HG02840 (cell line): ENCODE results near the gene ZNF804B.

Experiments
- ATAC-seq: cut with Tn5 transposase; IDR thresholded peaks from one replicate; pipeline ENCODE4 v1.9.1; 2021; ENCODE audit warnings: mild to moderate bottlenecking, moderate library complexity, moderate number of reproducible peaks; ENCODE audit not compliant: unreplicated experiment, low FRiP score

Gene ZNF804B

GRCh38 chr7:88964418-88964817, 204.9 kb downstream of the ZNF804B start:
- no peak for ATAC-seq

- no peak for ATAC-seq
Observed at GRCh38 chr7:88965371-88965770, 205.9 kb downstream of the ZNF804B start.

GRCh38 chr7:88967432-88967831, 207.9 kb downstream of the ZNF804B start:
- ATAC-seq: no peak

GRCh38 chr7:88969167-88969566, 209.7 kb downstream of the ZNF804B start:
- ATAC-seq: no peak

GRCh38 chr7:88985295-88985694, 225.8 kb downstream of the ZNF804B start:
- no peak for ATAC-seq

GRCh38 chr7:89001306-89001705, 241.8 kb downstream of the ZNF804B start:
- no peak for ATAC-seq

- peak; percentile 89 for ATAC-seq
Observed at GRCh38 chr7:89002981-89003956, 243.8 kb downstream of the ZNF804B start.

- ATAC-seq: no peak
Observed at GRCh38 chr7:89012016-89012415, 252.5 kb downstream of the ZNF804B start.

- ATAC-seq: no peak
Observed at GRCh38 chr7:89017695-89018094, 258.2 kb downstream of the ZNF804B start.

- ATAC-seq: no peak
Observed at GRCh38 chr7:89021741-89022140, 262.2 kb downstream of the ZNF804B start.

- no peak for ATAC-seq
Observed at GRCh38 chr7:89023206-89023605, 263.7 kb downstream of the ZNF804B start.

- ATAC-seq: no peak
Observed at GRCh38 chr7:89023877-89024276, 264.4 kb downstream of the ZNF804B start.

GRCh38 chr7:89027781-89028180, 268.3 kb downstream of the ZNF804B start:
- no peak for ATAC-seq

GRCh38 chr7:89028319-89028718, 268.8 kb downstream of the ZNF804B start:
- no peak for ATAC-seq

GRCh38 chr7:89029864-89030263, 270.4 kb downstream of the ZNF804B start:
- no peak for ATAC-seq

- ATAC-seq: no peak
Observed at GRCh38 chr7:89041240-89041639, 281.7 kb downstream of the ZNF804B start.

- ATAC-seq: no peak
Observed at GRCh38 chr7:89042940-89043339, 283.4 kb downstream of the ZNF804B start.

GRCh38 chr7:89049043-89049442, 289.5 kb downstream of the ZNF804B start:
- no peak for ATAC-seq

- no peak for ATAC-seq
Observed at GRCh38 chr7:89053130-89053529, 293.6 kb downstream of the ZNF804B start.

- no peak for ATAC-seq
Observed at GRCh38 chr7:89054361-89054760, 294.9 kb downstream of the ZNF804B start.

- no peak for ATAC-seq
Observed at GRCh38 chr7:89060234-89060633, 300.7 kb downstream of the ZNF804B start.

- no peak for ATAC-seq
Observed at GRCh38 chr7:89064831-89065230, 305.3 kb downstream of the ZNF804B start.
